Measurements from ENCODE around the gene TRABD2B.

DNA sequence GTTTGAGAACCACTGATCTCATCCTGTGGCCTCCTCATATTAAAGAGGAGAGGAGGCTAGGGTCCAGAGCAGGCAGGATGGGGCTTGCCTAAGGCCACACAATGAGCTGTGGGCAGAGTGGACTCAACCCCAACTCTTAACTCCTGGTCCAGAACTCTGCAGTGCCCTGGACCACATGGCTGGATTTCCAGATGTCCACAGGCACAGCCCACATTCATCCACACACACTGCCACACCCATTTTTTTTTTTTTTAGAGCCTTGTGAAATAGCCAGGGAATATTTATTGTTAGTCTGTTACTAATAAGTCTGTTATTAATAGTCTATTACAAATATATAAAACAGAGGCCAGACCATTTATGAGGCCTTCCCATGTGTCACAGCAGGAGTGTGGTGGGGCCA, 192.2 kb downstream of the TRABD2B start:
- TF ChIP-seq, protein P1, sequence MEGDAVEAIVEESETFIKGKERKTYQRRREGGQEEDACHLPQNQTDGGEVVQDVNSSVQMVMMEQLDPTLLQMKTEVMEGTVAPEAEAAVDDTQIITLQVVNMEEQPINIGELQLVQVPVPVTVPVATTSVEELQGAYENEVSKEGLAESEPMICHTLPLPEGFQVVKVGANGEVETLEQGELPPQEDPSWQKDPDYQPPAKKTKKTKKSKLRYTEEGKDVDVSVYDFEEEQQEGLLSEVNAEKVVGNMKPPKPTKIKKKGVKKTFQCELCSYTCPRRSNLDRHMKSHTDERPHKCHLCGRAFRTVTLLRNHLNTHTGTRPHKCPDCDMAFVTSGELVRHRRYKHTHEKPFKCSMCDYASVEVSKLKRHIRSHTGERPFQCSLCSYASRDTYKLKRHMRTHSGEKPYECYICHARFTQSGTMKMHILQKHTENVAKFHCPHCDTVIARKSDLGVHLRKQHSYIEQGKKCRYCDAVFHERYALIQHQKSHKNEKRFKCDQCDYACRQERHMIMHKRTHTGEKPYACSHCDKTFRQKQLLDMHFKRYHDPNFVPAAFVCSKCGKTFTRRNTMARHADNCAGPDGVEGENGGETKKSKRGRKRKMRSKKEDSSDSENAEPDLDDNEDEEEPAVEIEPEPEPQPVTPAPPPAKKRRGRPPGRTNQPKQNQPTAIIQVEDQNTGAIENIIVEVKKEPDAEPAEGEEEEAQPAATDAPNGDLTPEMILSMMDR (IDR thresholded peaks at IDR 0.05; ENCODE audit: poor library complexity) = no peak
- TF ChIP-seq EZH2 (IDR thresholded peaks at IDR 0.05; ENCODE audit: borderline replicate concordance) = no peak

Measured in hepatocyte (in vitro differentiated cells).